ENCODE results near the gene HABP2.

GRCh38 chr10:113573368-113573767 is 20.5 kb downstream of the HABP2 start:
- TF ChIP-seq, protein P1, sequence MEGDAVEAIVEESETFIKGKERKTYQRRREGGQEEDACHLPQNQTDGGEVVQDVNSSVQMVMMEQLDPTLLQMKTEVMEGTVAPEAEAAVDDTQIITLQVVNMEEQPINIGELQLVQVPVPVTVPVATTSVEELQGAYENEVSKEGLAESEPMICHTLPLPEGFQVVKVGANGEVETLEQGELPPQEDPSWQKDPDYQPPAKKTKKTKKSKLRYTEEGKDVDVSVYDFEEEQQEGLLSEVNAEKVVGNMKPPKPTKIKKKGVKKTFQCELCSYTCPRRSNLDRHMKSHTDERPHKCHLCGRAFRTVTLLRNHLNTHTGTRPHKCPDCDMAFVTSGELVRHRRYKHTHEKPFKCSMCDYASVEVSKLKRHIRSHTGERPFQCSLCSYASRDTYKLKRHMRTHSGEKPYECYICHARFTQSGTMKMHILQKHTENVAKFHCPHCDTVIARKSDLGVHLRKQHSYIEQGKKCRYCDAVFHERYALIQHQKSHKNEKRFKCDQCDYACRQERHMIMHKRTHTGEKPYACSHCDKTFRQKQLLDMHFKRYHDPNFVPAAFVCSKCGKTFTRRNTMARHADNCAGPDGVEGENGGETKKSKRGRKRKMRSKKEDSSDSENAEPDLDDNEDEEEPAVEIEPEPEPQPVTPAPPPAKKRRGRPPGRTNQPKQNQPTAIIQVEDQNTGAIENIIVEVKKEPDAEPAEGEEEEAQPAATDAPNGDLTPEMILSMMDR (IDR thresholded peaks at IDR 0.05): no peak
- no peak for TF ChIP-seq EP300 (IDR thresholded peaks at IDR 0.05)
- no peak for TF ChIP-seq POLR2A (IDR thresholded peaks at IDR 0.05)

Data from suprapubic skin (tissue), 3 donors.